ENCODE data around the gene C13orf46.
"Not testable (repeated sequence)": the region's sequence is repeated elsewhere in the genome, so short reads cannot be mapped to it uniquely, and the experiment has no call there.

The C13orf46 gene

DNA sequence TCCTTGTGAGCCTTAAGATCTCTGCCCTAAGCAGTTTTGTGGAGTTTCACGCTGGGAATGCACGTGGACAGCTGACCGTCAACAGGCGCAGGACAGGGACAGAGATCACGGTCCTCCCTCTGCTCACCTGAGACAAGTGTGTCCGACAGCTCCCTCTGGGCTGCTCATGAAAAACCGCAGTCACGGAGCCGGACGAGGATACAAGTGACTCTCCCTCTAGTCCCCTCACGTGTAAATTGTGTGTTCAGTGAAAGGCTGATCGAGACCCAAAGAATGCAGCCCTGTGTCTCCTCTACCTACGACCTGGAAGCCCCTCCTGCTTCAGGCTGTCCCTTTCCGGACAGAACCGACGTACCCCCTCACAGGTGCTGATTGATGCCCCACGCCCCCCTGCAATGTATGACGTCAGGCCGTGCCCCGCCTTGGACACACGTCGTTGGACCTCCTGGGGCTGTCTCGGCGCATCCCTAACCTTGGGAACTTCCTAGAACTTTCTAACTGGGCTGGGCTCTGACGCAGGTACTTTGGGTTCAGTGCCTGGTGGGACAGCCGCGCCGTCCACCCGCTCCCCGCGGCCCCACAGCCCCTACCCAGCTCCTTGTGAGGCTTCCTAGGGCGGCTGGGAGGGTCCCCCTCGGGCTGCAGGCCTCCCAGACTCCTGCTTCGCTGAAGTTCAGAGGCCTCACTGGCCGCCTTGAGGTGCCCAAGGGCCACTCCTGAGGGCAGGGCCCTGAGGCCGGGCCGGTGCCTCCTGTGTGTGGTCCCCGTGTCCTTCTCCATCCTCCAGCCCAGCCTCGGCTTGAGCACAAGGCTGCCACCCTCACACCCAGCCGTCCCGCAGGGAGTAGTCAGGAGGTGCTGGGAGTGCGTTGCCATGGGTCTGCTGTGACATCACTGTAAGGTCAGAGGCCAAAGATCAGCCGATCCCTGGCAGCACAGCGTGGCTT is at the start of gene C13orf46:
C13orf46 (minus strand) TSS at position 859 of the 947 bp plus-strand sequence; CDS start at position 780, 79 bp downstream.
- DNase-seq, result no peak

DNA sequence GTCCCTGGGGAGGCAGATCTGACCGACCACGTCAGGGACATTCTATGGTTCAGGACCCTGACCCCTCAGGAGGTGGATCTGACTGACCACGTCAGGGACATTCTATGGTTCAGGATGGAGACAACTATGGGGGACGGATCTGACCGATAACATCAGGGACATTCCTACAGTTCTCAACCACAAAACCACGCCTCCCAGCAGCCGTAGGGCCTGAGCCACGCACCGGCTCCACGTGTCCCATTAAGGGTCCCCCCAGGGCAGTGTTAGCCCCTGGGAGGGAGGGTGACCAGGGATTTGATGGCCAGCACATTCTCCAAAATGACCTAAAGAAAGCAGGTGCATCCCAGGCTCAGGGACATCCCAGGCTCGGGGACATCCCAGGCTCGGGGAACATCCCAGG is 49.0 kb upstream of the C13orf46 start:
- no peak for DNase-seq

DNA sequence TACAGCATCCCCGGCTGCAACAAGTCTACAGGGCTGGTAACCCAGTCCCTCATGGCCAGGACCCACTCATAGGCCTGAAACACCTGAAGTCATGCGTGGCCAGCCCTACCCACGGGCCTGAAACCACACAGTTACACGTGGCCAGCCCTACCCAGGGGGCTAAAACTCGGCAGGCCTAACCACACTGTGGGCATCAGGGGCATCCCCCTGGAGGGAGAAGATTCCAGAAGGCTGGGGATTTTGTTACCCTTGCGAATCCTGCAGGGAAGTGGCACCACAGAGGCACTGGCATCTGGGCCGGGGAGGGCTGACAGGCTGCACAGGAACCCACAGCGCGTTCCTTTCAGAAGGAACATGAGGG is 48.4 kb upstream of the C13orf46 start:
- no peak for DNase-seq

DNA sequence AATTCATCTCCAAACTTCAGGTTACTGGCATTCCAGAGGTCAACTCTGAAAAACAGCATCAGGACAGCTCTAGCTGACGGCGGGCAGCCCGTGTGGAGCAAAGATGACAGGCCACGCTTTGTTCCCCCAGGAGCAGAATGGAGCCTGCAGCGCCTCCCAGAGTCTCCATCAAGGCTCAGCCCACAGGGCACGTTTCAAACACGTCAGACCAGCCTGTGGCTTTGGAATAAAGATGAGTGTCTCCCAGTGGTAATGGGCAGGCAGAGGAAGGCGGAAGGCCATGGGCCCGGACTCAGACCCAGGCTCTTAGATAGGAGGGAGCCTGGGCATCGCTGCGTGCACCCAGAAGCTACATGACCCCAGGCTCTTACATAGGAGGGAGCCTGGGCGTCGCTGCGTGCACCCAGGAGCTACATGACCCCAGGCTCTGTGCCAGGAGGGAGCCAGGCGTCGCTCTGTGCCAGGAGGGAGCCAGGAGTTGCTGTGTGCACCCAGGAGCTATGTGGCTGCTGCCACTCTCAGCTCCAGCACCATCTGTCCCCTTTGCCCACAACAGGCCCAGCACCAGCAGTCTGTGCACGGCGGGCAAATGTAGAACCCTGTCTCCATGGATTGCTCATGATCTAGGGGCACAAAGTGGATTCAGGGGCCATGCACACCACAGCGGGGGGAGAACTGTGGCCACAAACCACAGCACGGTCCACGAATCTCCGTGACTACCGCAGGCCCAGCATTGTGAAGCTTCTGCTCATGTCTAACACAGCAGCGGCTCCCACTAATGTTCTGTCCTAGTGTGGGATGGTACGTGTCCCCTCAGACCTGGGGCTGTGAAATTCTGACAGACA is 47.8 kb upstream of the C13orf46 start:
- no peak for DNase-seq

DNA sequence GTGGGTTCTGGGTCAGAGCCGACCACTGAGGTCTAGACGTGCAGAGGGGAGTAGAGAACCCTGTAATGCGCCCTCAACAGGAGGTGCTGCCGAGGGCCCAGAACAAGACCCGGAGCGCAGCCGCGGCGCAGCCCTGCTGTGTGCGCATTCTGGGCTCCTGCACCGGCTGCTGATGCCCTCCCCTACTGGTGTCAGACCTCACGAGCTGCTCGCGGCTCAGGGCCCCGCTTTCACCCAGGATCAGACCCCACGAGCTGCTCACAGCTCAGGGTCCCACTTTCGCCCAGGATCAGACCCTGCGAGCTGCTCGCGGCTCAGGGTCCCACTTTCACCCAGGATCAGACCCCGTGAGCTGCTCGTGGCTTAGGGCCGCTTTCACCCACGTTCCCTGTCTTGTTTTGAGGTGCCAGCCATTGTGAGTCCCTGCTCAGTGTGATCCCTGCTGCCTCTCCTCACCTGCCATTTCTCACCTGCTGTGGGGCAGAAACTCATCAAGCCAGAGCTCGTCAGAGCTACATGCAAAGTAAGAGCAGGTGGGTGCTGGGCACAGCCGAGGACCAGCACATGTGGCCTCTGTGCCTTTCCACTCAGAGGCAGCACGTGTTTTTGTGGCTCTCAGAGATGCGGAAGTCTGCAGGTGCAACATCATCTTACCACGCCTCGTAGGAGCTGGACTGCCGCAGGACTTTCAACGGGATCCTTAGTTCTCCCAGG is 47.0 kb upstream of the C13orf46 start:
- DNase-seq, result no peak

DNA sequence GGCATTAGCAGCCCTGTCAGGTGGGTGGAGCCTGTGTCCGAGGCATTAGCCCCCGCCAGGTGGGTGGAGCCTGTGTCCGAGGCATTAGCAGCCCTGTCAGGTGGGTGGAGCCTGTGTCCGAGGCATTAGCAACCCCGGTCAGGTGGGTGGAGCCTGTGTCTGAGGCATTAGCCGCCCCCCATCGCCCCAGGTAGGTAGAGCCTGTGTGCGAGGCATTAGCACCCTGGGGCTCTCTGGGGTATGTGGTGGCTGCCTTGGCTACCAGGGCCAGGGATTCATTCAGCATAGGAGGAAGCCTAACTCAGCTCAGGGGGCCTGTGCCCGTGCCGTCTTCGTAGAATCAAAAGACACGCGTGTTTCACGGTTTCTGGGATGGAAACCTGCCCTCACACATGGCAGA is 46.3 kb upstream of the C13orf46 start:
- not testable (repeated sequence) for DNase-seq

DNA sequence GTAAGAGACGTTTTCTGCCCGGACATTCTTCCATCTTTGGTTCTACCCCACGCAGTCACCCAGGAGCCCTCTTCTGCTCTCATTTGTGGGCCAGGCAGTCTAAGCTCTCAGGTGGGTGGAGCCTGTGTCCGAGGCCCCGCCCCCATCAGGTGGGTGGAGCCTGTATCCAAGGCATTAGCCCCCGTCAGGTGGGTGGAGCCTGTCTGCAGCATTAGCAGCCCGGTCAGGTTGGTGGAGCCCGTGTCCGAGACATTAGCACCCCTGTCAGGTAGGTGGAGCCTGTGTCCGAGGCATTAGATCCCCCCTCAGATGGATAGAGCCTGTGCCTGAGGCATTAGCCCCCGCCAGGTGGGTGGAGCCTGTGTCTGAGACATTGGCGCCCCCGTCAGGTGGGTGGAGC is 45.5 kb upstream of the C13orf46 start:
- DNase-seq, result no peak

DNA sequence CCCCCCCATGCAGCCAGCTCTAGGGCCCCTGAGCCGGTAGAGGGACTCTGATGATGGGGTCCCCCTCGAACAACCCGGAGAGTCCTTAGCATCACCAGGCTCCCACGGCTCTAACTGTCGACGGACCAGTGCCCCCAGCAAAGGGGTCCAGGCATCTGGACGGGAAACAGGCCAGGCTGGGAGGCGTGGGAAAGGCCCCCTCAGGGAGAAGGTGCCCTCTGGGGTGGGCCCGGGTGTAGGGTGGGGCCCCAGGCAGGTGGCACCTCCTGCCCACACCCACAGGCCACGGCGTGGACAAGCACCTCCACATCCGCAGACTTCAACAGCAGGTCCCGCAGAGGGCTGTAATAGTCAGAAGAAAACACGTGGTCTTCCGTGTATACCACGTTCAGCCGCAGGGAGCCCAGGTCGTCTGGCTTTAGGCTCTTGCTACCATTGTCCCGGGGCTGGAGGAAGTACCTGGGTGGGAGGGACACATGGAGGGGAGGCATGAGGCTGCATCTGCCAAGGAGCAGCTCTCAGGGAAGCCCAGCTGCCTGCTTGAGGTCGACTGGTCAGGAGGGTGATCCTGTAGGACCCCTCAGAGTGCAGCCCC is 44.7 kb upstream of the C13orf46 start:
- DNase-seq, result no peak

DNA sequence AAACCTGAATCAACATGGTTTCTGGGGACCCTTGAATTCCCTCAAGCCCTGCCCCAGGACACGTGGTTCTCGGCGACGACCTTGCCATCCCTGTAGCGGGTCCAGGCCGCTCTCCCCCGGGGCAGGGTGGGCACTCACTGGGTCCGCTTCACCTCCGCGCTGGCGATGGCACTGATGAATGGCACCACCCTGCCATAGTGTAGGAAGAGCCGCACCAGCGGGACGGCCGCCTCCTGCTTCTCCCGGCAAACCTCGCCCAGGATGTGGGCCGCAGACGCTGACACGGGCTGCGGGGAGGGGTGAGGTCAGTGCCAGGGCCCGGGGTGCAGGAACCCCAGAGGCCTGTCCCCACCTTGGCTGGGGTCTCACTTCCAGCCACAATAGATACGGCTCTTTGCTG is 44.1 kb upstream of the C13orf46 start:
- DNase-seq, result no peak

DNA sequence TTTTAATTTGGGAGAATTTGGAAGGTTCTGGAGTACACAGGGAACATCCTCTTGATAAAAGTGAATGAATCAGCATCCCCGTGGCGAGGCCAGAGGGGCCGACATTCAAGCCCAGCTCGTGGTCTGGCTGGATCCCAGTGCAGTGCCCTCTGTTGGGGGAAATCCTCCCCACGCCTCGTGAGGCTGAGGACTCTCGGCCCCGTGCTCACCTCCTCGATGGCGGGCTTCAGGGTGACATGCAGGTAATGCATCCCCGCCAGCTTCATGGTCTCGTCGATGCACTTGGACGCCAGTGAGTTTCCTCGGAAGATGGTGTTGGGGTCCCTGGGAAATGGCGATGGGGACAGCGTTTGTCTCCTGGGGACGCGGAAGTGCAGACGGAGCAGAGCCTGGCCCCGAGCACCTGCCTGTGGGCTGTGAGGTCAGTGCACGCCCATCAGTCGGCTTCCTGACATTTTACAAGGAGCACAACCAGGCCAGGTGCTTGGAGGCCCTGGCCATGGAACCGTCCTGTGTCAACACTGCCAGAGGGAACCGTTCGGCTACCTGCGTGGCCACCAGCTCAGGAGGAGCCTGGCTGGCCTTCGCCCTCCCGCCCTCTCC is 43.3 kb upstream of the C13orf46 start:
- DNase-seq, result no peak

DNA sequence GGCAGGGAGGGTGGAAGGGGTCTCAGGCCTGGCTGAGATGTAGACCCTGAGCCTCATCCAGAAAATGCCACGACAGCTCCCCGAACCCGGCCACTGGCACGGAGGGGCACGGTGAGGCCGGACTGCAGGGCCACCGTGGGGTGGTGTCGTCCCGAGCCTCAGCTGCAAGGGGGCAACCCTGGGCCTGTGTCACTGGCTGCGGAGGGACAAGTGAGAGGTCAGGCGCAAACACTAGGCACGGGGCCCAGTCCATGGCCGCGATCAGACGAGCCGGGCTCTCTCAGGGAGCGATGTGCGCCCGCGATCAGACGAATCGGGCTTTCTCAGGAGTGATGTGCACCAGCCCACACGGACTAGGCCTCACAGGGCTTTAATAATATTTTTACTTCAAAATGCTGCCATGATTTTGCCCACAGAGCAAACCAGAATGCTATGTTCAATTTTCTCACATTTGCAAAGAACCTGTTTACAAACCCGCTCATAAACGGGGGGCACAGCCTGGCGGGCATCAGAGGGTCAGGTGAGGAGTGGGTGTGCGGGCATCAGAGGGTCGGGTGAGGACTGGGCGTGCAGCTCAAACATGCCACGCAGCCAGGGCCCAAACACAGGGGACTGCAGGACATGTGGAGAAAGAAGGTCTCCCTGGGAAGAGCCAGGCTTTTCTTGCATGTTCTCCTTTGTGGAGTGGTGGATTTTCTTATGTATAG is 42.6 kb upstream of the C13orf46 start:
- no peak for DNase-seq

DNA sequence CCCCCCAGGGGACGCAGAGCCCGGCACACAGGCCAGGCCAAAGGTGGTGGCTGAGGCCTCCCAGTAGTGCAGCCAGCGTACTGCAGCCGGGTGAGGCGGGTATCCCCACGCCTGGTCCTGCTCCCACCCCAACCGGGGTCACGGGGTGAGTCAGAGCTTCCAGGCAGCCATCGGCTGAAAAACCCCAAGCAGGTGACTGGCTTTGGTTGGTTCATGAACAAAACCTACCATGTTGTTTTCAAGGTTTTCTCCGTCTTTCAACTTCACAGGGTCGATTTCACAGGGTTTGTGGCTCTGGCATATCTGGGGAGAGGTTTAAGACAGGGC is 42.1 kb upstream of the C13orf46 start:
- DNase-seq, result no peak

DNA sequence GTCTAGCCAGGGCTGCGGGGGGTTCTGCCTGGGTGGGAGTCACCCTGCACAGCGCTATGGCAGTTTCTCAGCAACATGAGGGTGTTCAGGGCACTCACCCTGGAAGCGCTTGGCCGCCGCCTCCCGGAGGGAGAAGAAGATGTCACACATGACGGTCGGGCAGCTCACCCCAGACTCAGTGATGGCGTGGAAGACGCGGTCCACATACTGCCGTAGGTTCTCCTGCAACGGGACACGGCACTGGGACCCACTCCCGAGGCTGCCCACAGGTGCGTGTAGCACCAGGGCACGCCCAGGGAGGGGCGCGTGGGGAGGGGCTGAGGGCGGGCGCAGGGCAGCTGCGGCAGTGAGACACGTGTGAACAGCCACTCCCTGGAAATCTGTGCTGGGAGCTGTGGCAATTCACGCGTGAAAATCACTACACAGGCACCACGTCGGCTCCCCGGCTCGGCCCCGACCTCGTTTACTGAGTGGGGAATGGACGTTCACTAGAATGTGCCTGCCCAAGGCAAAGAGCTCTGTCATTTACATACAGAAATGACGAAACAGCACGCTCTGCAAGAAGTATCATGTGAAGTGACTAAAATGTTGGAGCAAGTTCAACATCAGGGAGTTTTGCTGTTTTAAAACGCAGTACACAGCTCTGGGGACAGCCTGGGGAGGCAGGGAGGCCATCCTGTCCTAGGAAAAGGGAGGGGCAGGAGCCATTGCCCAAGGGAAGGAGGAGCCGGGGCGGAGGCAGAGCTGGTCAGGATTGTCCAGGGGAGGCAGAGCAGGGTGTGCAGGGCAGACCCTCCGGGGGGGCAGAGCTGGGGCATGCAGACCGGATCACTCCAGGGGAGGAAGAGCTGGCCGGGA is 41.5 kb upstream of the C13orf46 start:
- no peak for DNase-seq

DNA sequence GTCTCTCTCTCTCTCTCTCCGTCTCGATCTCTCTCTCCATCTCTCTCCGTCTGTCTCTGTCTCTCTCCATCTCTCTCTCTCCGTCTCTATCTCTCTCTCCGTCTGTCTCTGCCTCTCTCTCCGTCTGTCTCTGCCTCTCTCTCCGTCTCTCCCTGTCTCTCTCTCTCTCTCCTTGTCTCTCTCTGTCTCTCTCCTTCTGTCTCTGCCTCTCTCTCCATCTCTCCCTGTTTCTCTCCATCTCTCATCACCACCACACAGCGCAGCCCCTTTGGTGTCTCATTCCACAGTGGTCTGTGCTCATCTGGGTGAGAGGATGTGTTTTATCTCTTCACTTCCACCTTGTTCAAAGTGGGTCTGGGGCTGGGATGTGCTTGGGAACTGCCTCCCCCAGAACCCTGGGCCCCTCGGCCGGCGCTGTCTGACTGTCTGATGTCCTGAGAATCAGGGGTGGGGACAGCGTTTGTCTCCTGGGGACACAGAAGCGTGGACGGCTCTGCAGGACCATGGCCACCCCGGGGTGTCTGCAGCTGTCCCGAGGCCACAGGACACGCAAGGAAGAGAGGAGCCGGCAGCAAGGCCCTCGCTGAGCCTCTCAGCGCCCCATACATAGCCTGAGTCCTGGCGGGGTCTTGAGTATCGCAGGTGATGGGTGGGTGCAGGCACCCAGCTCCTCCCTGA is 40.2 kb upstream of the C13orf46 start:
- DNase-seq, result no peak

DNA sequence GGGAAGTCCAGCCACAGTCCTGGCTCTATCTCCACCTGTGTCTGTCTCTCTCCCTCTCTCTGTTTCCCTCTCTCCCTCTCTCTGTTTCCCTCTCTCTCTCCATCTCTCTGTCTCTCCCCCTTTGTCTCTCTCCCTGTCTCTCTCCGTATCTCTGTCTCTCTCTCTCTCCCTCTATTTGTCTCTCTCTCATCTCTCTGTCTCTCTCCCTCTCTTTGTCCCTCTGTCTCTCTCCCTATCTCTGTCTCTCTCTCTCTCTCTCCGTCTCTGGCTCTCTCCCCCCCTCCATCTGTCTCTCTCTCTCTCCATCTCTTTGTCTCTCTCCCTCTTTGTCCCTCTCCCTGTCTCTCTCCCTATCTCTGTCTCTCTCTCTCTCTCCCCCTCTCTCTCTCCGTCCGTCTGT is 39.5 kb upstream of the C13orf46 start:
- no peak for DNase-seq

DNA sequence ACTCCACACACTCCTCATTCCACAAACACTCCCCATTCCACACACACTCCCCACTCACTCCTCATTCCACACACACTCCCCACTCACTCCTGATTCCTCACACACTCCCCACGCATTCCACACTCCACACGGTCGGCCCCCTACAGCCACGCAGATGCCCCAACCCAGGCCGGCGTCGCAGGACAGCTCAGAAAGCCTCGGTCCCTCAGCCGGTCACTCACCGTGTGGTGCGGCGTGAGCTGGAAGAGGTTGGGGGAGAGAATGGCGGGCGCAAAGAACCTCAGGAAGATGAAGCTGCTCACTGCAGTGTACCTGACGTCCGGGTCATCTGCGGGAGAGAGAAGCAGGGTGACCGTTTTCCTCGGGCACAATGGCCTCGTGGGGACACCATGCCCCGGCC is 39.0 kb upstream of the C13orf46 start:
- no peak for DNase-seq

DNA sequence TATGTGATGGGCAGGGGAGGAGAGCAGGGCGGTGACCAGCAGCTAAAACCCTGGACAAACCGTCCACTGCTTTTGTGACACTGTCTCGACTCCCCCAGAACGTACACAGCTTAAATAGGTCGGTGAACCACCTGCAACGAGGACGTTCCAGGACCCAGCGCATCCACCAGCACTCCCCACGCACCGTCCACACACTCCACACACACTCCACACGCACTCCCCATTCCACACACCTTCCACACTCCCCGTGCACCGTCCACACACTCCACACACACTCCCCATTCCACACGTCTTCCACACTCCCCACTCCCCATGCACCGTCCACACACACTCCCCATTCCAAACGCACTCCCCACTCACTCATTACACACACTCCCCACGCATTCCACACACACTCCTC is 38.3 kb upstream of the C13orf46 start:
- no peak for DNase-seq

DNA sequence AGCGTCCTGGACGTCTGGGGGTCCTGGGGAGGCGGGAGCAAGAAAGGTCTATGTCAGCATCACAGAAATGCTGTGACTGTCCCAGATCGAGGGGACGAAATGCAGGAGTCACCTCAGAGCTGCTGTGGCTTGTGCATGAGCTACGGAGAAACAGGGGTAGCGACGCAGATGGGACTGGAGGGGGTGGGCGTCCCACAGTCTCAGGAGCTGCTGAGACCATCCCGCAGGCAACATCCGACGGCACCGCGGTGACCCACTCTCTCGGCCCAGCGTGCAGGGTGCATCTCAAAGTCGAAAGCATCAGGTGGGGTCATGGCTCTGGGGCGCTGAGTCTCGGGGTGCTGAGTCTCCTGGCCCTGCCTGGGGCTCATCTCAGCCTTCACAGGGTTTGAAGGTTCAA is 37.4 kb upstream of the C13orf46 start:
- DNase-seq, result no peak

DNA sequence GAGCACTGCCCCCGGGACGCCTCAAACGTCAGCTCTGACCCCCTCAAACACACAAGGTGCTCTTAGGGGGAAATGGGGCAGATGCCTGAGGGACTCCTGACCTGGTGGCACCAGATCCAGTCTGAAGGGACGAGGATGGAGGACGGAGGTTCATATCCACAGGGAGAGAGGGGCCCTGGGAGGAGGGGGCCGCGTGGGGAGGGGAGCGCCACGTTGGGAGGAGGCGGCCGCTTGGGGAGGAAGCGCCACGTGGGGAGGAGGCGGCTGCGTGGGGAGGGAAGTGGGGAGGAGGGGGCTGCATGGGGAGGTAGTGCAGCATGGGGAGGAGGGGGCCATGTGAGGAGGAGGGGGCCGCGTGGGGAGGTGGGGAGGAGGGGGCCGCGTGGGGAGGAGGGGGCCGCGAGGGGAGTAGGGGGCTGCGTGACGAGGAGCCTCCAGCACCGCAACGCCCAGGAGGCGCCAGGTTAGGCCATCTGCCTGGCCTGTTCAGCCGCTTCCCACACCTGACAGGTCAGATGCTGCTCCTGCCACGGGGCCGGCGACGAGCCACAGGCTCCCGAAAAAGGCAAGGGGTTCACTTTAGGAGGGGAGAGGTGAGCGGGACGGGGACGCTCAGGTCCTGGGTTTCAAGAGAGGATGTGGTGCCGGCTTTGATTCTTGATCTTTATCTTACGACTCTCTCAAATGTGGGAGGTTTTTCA is 36.7 kb upstream of the C13orf46 start:
- no peak for DNase-seq

Data from NCI-H1105 (cell line).